CD4-positive, alpha-beta memory T cell (primary cell): ENCODE measurements around the gene MTHFR. TPM values are rescaled to one million over a fixed set of nuclear protein-coding genes. Genes with fewer than 3 reads are reported as not detected.

Experiments
- CTCF ChIA-PET: fragments of 350-600 bp; sonication (Branson Sonifier 250); formaldehyde crosslinking; loops from one replicate; lab custom pipeline; 2021; ENCODE audit warnings: inconsistent platforms; ENCODE audit not compliant: partially characterized antibody; lab: Charles Lee
- POLR2A ChIA-PET: fragments of 350-600 bp; sonication (Branson Sonifier 250); formaldehyde crosslinking; loops from one replicate; lab custom pipeline; 2021; ENCODE audit not compliant: partially characterized antibody; lab: Charles Lee
- DNase-seq, 5 donors: peaks; one replicate each; pipeline versions ENCODE4 v3.0.0 to v3.0.0-alpha.2; 2020 to 2022; ENCODE audit warnings: mixed read lengths in 1 of 5
- H3K27ac ChIP-seq: one replicate; pipeline ENCODE4 v1.7.0; 2013; ENCODE audit warnings: low read depth, low read length
- H3K27me3 ChIP-seq: 2 replicates; pipeline ENCODE4 v1.7.0; 2013; ENCODE audit warnings: mild to moderate bottlenecking, low read length, moderate library complexity; ENCODE audit not compliant: insufficient read depth
- H3K36me3 ChIP-seq: 2 replicates; pipeline ENCODE4 v1.7.0; 2013; ENCODE audit warnings: mild to moderate bottlenecking, low read length, moderate library complexity; ENCODE audit not compliant: insufficient read depth
- H3K4me1 ChIP-seq: 2 replicates; pipeline ENCODE4 v1.7.0; 2013; ENCODE audit warnings: mild to moderate bottlenecking, low read length, moderate library complexity; ENCODE audit not compliant: insufficient read depth
- H3K4me3 ChIP-seq, 2 donors: one replicate each; pipeline ENCODE4 v1.7.0; 2013; ENCODE audit warnings: low read length in 2 of 2, mild to moderate bottlenecking in 1 of 2
- H3K9me3 ChIP-seq, 2 donors: one replicate each; pipeline ENCODE4 v1.7.0; 2013; ENCODE audit warnings: low read length in 2 of 2, control low read depth in 1 of 2; ENCODE audit not compliant: control insufficient read depth in 1 of 2
- H3K27ac Mint-ChIP-seq, 7 donors: one replicate each; pipeline ENCODE4 v1.8.0; 2020 to 2021; ENCODE audit warnings: mixed read lengths in 7 of 7, mild to moderate bottlenecking in 6 of 7, inconsistent platforms in 3 of 7, moderate library complexity in 3 of 7
- H3K27me3 Mint-ChIP-seq, 2 donors: one replicate each; pipeline ENCODE4 v1.8.0; 2020 to 2021; ENCODE audit warnings: mixed read lengths in 2 of 2
- H3K36me3 Mint-ChIP-seq, 2 donors: one replicate each; pipeline ENCODE4 v1.8.0; 2020 to 2021; ENCODE audit warnings: mixed read lengths in 2 of 2, inconsistent platforms in 1 of 2, mild to moderate bottlenecking in 1 of 2
- H3K4me1 Mint-ChIP-seq, 4 donors: one replicate each; pipeline ENCODE4 v1.8.0; 2020 to 2021; ENCODE audit warnings: mixed read lengths in 4 of 4, mild to moderate bottlenecking in 1 of 4
- H3K4me3 Mint-ChIP-seq, 8 donors: one replicate each; pipeline ENCODE4 v1.8.0; 2020 to 2021; ENCODE audit warnings: mixed read lengths in 8 of 8, mild to moderate bottlenecking in 7 of 8, moderate library complexity in 6 of 8, inconsistent platforms in 3 of 8
- H3K9me3 Mint-ChIP-seq, 8 donors: one replicate each; pipeline ENCODE4 v1.8.0; 2020 to 2021; ENCODE audit warnings: mixed read lengths in 8 of 8, mild to moderate bottlenecking in 5 of 8, inconsistent platforms in 3 of 8, moderate library complexity in 1 of 8
- intact Hi-C: fragments of 100-400 bp; cut with micrococcal nuclease; formaldehyde crosslinking; loops from one replicate; pipeline ENCODE4 v1.15.1; 2023
- polyA plus RNA-seq, 2 donors: library from polyadenylated mRNA; unstranded; fragments of 300-500 nt; fragmentation: Illumina TruSeq; gene quantifications; one replicate each; pipeline ENCODE4 v1.2.3, GENCODE V29; 2021
- total RNA-seq, 2 experiments: library from RNA; stranded (reverse); gene quantifications; one replicate each; pipeline ENCODE4 v1.2.3, GENCODE V29; 2021

The MTHFR gene
- total and polyA plus RNA-seq, 4 experiments from 2014 or later, result 2.3 to 54.2 (median 29.8) TPM

- H3K9me3 ChIP-seq, result no peaks in the 10 kb centered on the region
- intact Hi-C loops, result no loop called here
- H3K27me3 Mint-ChIP-seq, result no peaks in the 10 kb centered on the region
- peaks cover 0 to 2% (median 0%) of the 10 kb centered on the region in 8 donors for H3K9me3 Mint-ChIP-seq
- POLR2A ChIA-PET, result no interaction called here
- CTCF ChIA-PET, result interaction anchor here (3.6 kb wide), 1 partner anchor 75 kb away, joined by 18 read pairs; the partner anchor contains the start of gene FBXO6
- peak overlapping the region in 3 of 7 donors; percentile 37 to 79 (median 67) for H3K27ac Mint-ChIP-seq
- peaks cover 45 to 80% (median 62%) of the 10 kb centered on the region in 4 donors for H3K4me1 Mint-ChIP-seq
- peaks cover 0 to 2% of the 10 kb centered on the region in 2 donors for H3K36me3 Mint-ChIP-seq
- H3K4me3 ChIP-seq, result no peak overlapping the region
- H3K36me3 ChIP-seq, result no peaks in the 10 kb centered on the region
- H3K4me1 ChIP-seq, result peaks cover 67% of the 10 kb centered on the region
- DNase-seq, result no peak
- H3K27me3 ChIP-seq, result no peaks in the 10 kb centered on the region
- no peak overlapping the region for H3K27ac ChIP-seq
- H3K4me3 Mint-ChIP-seq, result peak overlapping the region in 3 of 8 donors; percentile 7 to 26 (median 26)
Observed at GRCh38 chr1:11738783-11739182, 67.0 kb downstream of the MTHFR start.

DNA sequence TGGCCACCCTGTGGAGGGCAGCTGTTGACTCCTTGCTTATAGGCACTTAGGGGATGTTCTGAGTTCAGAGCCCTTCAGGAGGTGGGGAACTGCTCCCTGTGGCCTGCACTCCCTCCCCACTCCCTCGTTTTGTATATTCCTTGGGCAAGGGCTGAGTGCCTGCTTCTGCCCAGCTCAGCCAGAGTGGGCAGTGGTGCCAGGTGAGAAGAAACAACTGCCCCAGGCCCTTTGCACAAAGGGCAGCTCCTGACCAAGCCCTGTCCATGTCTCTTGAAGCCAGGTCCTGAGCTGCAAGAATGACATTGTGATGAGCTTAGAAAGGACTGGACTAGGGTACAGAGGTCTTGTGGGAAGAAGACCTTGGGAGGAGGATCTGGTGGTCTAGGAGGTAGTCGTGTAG is 67.7 kb downstream of the MTHFR start:
- H3K36me3 ChIP-seq, result no peaks in the 10 kb centered on the region
- intact Hi-C loops, result no loop called here
- peak overlapping the region in 4 of 7 donors; percentile 6 to 79 (median 71) for H3K27ac Mint-ChIP-seq
- no peaks in the 10 kb centered on the region for H3K9me3 ChIP-seq
- H3K4me3 Mint-ChIP-seq, result peak overlapping the region in 6 of 8 donors; percentile 15 to 96 (median 32)
- DNase-seq, result no peak
- H3K4me1 ChIP-seq, result peaks cover 67% of the 10 kb centered on the region
- H3K9me3 Mint-ChIP-seq, result peaks cover 0 to 2% (median 0%) of the 10 kb centered on the region in 8 donors
- H3K4me1 Mint-ChIP-seq, result peaks cover 45 to 82% (median 62%) of the 10 kb centered on the region in 4 donors
- ChIA-PET CTCF (interaction anchor here (1.1 to 3.6 kb wide), 4 partner anchors 19 to 700 kb away, joined by 3 to 20 read pairs (median 10); partner anchors contain the start of gene FBXO6), POLR2A (interaction anchor here (0.9 to 4.4 kb wide), 4 partner anchors 19 to 170 kb away, joined by 3 to 31 read pairs (median 14); partner anchors contain the start of gene FBXO6)
- peaks cover 0 to 2% of the 10 kb centered on the region in 2 donors for H3K36me3 Mint-ChIP-seq
- H3K4me3 ChIP-seq, result no peak overlapping the region
- H3K27me3 Mint-ChIP-seq, result no peaks in the 10 kb centered on the region
- no peak overlapping the region for H3K27ac ChIP-seq
- H3K27me3 ChIP-seq, result no peaks in the 10 kb centered on the region

GRCh38 chr1:11736746-11737639 is 68.8 kb downstream of the MTHFR start:
- intact Hi-C loops, result loop anchor here (2.0 kb wide), 2 partner anchors 18 to 70 kb away; partner anchors contain the start of gene CLCN6
- H3K36me3 ChIP-seq, result no peaks in the 10 kb centered on the region
- H3K27ac Mint-ChIP-seq, result peak overlapping the region; percentile 43 to 81 (median 70)
- no peaks in the 10 kb centered on the region for H3K9me3 ChIP-seq
- H3K4me1 ChIP-seq, result peaks cover 60% of the 10 kb centered on the region
- ChIA-PET POLR2A (interaction anchor here (0.7 to 4.4 kb wide), 8 partner anchors 11 to 724 kb away, joined by 3 to 31 read pairs (median 5); partner anchors contain the start of genes CLCN6, FBXO6, MTHFR and TARDBP), CTCF (interaction anchor here (0.9 to 3.6 kb wide), 8 partner anchors 15 to 699 kb away, joined by 3 to 20 read pairs (median 4); partner anchors contain the start of gene FBXO6)
- H3K4me3 ChIP-seq, result peak overlapping the region; percentile 84 to 93
- H3K36me3 Mint-ChIP-seq, result peaks cover 0 to 2% of the 10 kb centered on the region in 2 donors
- H3K9me3 Mint-ChIP-seq, result no peaks in the 10 kb centered on the region
- H3K4me3 Mint-ChIP-seq, result peak overlapping the region; percentile 89 to 97 (median 92)
- H3K27me3 ChIP-seq, result no peaks in the 10 kb centered on the region
- peak; percentile 42 to 56 (median 44) for DNase-seq
- no peaks in the 10 kb centered on the region for H3K27me3 Mint-ChIP-seq
- H3K27ac ChIP-seq, result peak overlapping the region; percentile 81
- peaks cover 41 to 81% (median 56%) of the 10 kb centered on the region in 4 donors for H3K4me1 Mint-ChIP-seq

DNA sequence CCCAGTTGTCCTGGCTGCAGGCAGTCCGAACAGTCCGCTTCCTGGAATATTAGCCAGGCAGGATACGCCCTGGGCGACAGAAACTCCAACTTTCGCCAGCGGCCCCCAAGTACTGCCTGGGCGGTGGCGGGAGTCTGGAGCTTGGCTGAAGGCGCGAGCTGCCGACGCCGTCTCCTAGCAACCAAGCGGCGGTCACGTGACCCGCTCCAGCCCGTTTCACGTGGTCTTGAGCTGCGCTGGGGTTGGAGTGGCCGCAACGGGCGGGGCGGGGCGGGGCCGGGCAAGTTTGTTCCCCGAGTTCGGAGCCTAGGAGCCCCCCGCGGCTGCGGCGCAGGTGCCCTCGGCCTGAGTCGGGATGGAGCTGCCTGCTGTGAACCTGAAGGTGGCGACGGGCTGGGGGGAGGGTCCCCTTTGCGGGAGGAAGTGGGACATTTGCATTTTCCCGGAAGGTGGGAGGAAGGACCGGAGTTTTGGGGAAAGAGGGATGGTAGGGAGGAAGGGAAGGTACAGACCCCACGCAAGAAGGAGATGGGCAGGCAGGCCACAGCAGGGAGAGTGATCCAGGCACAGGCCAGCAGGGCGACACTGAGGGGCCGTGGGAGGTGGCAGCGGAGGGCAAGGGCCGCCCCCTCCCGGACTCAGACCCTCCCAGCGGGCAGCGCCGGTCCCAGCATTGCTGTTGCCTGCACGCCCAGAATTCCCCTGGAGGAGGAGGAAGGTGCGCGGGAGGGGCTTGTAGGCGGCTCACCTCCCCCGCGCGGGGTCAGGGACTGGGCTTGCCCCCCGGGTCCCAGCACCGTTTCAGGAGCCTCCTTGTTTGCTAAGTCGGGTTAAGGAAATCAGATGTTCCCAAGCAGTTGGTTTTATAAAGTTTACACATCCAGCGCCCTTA is 69.7 kb downstream of the MTHFR start, which contains the start of gene AGTRAP:
TSS of gene AGTRAP (plus strand) at position 283 of the 892 bp plus-strand sequence. CDS start at position 356, 73 bp downstream.
- ChIA-PET CTCF (interaction anchor here (0.8 to 3.6 kb wide), 8 partner anchors 8 to 92 kb away, joined by 3 to 20 read pairs (median 3); partner anchors contain the start of gene FBXO6), POLR2A (interaction anchor here (0.6 to 4.4 kb wide), 13 partner anchors 8 to 723 kb away, joined by 3 to 31 read pairs (median 4); partner anchors contain the start of genes CLCN6, FBXO44, FBXO6 and MTHFR)
- intact Hi-C loops, result loop anchor here (2.0 kb wide), 2 partner anchors 17 to 71 kb away; partner anchors contain the start of gene CLCN6
- Histone ChIP-seq H3K9me3 (no peaks in the 10 kb centered on the region), H3K27me3 (no peaks in the 10 kb centered on the region), H3K4me3 (peak within 1 kb of the TSS; percentile 84 to 93), H3K4me1 (peaks cover 60% of the 10 kb centered on the region), H3K27ac (peak within 1 kb of the TSS; percentile 81), H3K36me3 (no peaks in the 10 kb centered on the region)
- H3K4me1 Mint-ChIP-seq, result peaks cover 39 to 81% (median 56%) of the 10 kb centered on the region in 4 donors
- H3K9me3 Mint-ChIP-seq, result no peaks in the 10 kb centered on the region
- peaks cover 0 to 2% of the 10 kb centered on the region in 2 donors for H3K36me3 Mint-ChIP-seq
- H3K4me3 Mint-ChIP-seq, result peak within 1 kb of the TSS; percentile 89 to 97 (median 92)
- peak within 1 kb of the TSS; percentile 44 to 93 (median 87) for H3K27ac Mint-ChIP-seq
- DNase-seq, result peak; percentile 77 to 89 (median 79)
- H3K27me3 Mint-ChIP-seq, result no peaks in the 10 kb centered on the region

Other genes with a start within 250 kb of the MTHFR start
- gene FBXO2, start 151.5 kb downstream of the MTHFR start, total RNA-seq, result 1 to 10 TPM; 4.4 to 5.1 TPM
- 1 to 10 TPM; 4.1 to 7.5 TPM for gene FBXO2, start 151.5 kb downstream of the MTHFR start, polyA plus RNA-seq
- 10 to 100 TPM; 56.7 to 56.9 TPM for gene FBXO44, start 151.1 kb downstream of the MTHFR start, total RNA-seq
- gene FBXO44, start 151.1 kb downstream of the MTHFR start, polyA plus RNA-seq, result 10 to 100 TPM in 1 of 2 donors, 1 to 10 TPM in 1; 10.0 to 11.0 TPM
- 1 to 10 TPM; 3.2 to 4.3 TPM for gene FBXO6, start 141.8 kb downstream of the MTHFR start, total RNA-seq
- 10 to 100 TPM in 1 of 2 donors, 1 to 10 TPM in 1; 9.0 to 12.1 TPM for gene FBXO6, start 141.8 kb downstream of the MTHFR start, polyA plus RNA-seq
- gene MAD2L2, start 124.8 kb downstream of the MTHFR start, total RNA-seq, result 10 to 100 TPM; 20.7 to 22.7 TPM
- gene MAD2L2, start 124.8 kb downstream of the MTHFR start, polyA plus RNA-seq, result 10 to 100 TPM; 51.5 to 55.1 TPM
- under 1 TPM; 0.17 to 0.23 TPM for gene DRAXIN, start 114.3 kb downstream of the MTHFR start, total RNA-seq
- under 1 TPM in 1 of 2 donors, not detected in 1; 0.07 TPM for gene DRAXIN, start 114.3 kb downstream of the MTHFR start, polyA plus RNA-seq
- gene AGTRAP, start 69.8 kb downstream of the MTHFR start, total RNA-seq, result 10 to 100 TPM; 19.0 to 21.7 TPM
- 10 to 100 TPM; 53.4 to 76.9 TPM for gene AGTRAP, start 69.8 kb downstream of the MTHFR start, polyA plus RNA-seq
- gene C1orf167, start 43.8 kb downstream of the MTHFR start, total RNA-seq, result not detected
- not detected for gene C1orf167, start 43.8 kb downstream of the MTHFR start, polyA plus RNA-seq
- gene CLCN6, start 227 bp upstream of the MTHFR start, total RNA-seq, result 10 to 100 TPM; 20.8 to 20.9 TPM
- 1 to 10 TPM; 1.4 to 2.6 TPM for gene CLCN6, start 227 bp upstream of the MTHFR start, polyA plus RNA-seq
- gene NPPA, start 41.8 kb upstream of the MTHFR start, total RNA-seq, result not detected
- not detected for gene NPPA, start 41.8 kb upstream of the MTHFR start, polyA plus RNA-seq
- gene NPPB, start 53.0 kb upstream of the MTHFR start, total RNA-seq, result not detected
- gene NPPB, start 53.0 kb upstream of the MTHFR start, polyA plus RNA-seq, result not detected
- gene KIAA2013, start 120.5 kb upstream of the MTHFR start, total RNA-seq, result 10 to 100 TPM; 34.5 to 34.6 TPM
- gene KIAA2013, start 120.5 kb upstream of the MTHFR start, polyA plus RNA-seq, result 10 to 100 TPM; 28.4 to 52.6 TPM
- 1 to 10 TPM; 2.9 to 3.6 TPM for gene PLOD1, start 128.8 kb upstream of the MTHFR start, total RNA-seq
- gene PLOD1, start 128.8 kb upstream of the MTHFR start, polyA plus RNA-seq, result 1 to 10 TPM; 2.5 to 2.6 TPM
- gene MFN2, start 174.5 kb upstream of the MTHFR start, total RNA-seq, result 10 to 100 TPM; 44.0 to 53.7 TPM
- 10 to 100 TPM; 29.0 to 29.5 TPM for gene MFN2, start 174.5 kb upstream of the MTHFR start, polyA plus RNA-seq
- 10 to 100 TPM; 34.7 to 35.6 TPM for gene MIIP, start 213.5 kb upstream of the MTHFR start, total RNA-seq
- gene MIIP, start 213.5 kb upstream of the MTHFR start, polyA plus RNA-seq, result 10 to 100 TPM; 26.4 to 27.0 TPM